GM12864 (cell line): Measurements from ENCODE around the gene ENPP4.
"Not testable (repeated sequence)": the region's sequence is repeated elsewhere in the genome, so short reads cannot be mapped to it uniquely, and the experiment has no call there.

ENCODE experiments used
- DNase-seq: peaks from one replicate; pipeline ENCODE4 v3.0.0-alpha.2; 2011; ENCODE audit warnings: low read depth
- H3K4me3 ChIP-seq: 2 replicates; pipeline ENCODE4 v1.5.1; 2011; ENCODE audit warnings: mild to moderate bottlenecking, low read depth, low read length, control low read depth
- TF ChIP-seq, protein P1 (sequence below): IDR thresholded peaks from 2 replicates; pipeline ENCODE4 v1.5.1; 2011; ENCODE audit warnings: low read depth, mild to moderate bottlenecking, moderate library complexity, low read length, control low read depth, inconsistent platforms; ENCODE audit errors: missing control alignments

The ENPP4 gene

DNA sequence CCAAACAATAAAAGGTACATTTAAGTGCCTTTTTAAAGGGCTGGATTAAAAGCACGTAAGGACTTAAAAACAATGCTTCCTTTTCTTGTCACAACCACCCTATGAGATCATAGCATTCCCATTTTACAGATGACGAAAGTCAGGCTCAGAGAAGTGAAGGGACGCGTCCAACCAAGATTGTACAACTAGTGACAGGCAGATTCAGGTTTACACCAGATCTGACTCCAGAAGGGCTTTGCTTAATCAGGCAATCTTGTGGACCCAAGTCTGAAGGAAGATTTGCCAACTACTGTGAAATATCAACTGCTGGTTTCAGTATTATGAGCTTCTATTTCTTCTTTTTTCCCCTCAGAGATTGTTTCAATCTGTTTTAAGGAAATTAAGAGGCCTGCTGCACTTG, 877 bp downstream of the ENPP4 start:
- TF ChIP-seq, protein P1, sequence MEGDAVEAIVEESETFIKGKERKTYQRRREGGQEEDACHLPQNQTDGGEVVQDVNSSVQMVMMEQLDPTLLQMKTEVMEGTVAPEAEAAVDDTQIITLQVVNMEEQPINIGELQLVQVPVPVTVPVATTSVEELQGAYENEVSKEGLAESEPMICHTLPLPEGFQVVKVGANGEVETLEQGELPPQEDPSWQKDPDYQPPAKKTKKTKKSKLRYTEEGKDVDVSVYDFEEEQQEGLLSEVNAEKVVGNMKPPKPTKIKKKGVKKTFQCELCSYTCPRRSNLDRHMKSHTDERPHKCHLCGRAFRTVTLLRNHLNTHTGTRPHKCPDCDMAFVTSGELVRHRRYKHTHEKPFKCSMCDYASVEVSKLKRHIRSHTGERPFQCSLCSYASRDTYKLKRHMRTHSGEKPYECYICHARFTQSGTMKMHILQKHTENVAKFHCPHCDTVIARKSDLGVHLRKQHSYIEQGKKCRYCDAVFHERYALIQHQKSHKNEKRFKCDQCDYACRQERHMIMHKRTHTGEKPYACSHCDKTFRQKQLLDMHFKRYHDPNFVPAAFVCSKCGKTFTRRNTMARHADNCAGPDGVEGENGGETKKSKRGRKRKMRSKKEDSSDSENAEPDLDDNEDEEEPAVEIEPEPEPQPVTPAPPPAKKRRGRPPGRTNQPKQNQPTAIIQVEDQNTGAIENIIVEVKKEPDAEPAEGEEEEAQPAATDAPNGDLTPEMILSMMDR: no peak
- no peak for DNase-seq
- H3K4me3 ChIP-seq: peak overlapping the region; percentile 96

DNA sequence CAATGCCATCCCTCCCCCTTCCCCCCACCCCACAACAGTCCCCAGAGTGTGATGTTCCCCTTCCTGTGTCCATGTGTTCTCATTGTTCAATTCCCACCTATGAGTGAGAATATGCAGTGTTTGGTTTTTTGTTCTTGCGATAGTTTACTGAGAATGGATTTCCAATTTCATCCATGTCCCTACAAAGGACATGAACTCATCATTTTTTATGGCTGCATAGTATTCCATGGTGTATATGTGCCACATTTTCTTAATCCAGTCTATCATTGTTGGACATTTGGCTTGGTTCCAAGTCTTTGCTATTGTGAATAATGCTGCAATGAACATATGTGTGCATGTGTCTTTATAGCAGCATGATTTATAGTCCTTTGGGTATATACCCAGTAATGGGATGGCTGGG, 1.5 kb downstream of the ENPP4 start:
- not testable (repeated sequence) for DNase-seq, H3K4me3 ChIP-seq

DNA sequence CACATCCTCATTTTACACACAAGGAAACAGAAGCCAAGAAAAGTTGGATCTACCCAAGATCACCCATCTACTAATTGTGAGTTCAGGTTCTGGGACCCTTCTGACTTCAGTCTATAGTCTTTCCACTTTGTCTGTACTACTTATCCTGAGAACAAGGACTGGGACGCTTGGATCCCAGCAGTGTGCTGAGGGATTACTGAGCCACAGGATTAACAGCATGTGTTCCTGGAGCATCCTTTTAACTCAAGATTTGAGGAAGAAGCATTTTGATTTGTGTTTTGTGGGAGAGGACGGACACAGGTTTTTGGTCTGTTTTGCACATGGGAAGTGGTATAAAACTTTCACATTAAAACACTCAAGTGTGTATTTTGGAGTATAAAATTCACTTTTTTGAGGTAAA, 4.4 kb downstream of the ENPP4 start:
- no peak for DNase-seq

DNA sequence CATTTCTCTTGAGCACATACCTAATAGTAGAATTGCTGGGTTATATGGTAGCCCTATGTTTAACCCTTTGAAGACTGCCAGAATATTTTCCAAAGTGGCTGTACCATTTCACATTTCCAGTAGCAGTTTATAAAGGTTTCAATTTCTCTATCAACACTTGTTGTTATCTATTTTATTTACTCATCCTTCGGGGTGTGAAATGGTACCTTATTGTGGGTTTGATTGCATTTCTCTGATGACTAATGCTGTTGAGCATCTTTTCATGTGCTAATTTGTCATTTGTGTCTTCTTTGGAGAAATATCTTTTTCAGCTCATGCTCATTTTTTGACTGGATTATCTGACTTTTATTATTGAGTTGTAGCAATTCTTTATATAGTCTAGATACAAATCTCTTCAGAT, 5.4 kb downstream of the ENPP4 start:
- H3K4me3 ChIP-seq: no peak overlapping the region
- no peak for DNase-seq
- TF ChIP-seq, protein P1: no peak

More for the DNA sequence above, 4.4 kb downstream of the ENPP4 start:
- H3K4me3 ChIP-seq: no peak overlapping the region
- TF ChIP-seq, protein P1: no peak

DNA sequence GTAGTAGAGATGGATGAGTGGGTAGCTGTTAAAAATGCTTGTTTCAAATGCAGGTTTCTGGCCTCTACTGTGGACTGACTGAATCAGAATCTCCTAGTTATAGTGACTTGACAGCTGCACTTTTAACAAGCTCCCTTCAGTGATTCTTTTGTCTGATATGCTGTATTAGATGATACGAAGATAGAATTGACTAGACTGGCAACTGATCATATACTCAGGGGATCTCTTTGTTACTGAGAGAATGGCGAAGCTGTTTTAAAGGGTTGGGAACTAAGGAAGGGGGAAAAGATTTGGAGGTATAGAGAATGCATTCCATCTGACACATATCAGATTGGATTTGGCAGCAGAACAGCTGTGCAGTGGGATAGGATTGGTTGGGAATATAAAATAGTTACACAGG, 7.0 kb downstream of the ENPP4 start:
- no peak for DNase-seq
- TF ChIP-seq, protein P1: no peak
- no peak overlapping the region for H3K4me3 ChIP-seq

DNA sequence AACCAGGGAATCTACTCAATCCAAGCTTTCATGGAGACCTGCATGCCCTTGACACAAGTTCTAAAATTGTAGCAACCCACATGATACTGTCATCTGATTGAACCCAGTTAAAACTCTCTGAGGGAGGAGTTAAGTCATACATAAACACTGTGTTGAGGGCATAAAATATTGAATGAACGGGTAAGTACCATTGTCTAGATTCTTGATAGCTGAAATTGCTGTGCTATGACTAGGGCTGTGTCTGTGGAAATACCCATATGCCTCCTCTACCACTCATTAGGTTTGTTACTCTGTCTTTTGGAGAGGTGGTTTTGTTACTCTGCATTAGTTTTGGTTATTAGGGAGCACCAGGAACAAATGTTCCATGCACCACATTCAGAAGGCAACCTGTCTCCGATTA, 7.6 kb downstream of the ENPP4 start:
- H3K4me3 ChIP-seq: no peak overlapping the region
- TF ChIP-seq, protein P1: no peak
- no peak for DNase-seq

DNA sequence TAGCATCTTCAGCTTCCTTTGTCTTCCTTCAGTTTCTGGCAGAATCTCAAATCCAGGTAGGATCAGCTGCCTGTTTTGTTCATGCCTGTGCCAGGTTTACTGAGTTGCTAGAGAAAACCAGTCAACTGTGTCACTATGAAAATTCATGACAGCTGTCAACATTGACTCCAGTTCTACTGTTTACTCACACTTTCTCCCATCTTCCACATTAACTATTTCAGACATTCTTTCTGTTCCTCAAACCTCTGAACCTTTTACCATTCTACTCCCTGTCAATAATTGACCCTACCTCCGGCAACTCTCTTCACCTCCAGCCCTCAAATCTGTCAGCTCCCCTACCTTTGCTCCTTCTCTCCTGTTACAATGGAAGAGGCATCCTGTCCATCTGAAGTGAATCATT, 8.5 kb downstream of the ENPP4 start:
- TF ChIP-seq, protein P1: no peak
- DNase-seq: no peak
- H3K4me3 ChIP-seq: no peak overlapping the region

DNA sequence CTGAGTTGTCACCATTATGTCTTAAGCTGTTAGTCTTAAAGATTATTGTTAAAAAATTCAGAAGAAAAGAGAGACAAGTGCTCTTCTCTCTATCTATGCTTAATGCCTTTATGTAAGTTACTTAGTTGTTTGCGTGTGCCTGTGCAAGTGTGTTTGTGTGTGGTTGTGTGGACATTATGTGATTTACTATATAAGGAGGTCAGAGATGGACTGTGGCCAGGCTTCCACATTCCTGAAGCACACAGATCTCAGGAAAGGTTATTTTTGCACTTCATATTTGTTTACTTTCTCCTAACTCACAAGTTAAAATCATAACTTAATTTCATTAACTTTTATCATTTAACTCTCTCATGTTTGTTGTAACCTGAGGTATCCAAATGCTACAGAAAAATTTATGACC, 14.5 kb downstream of the ENPP4 start:
- TF ChIP-seq, protein P1: no peak
- H3K4me3 ChIP-seq: no peak overlapping the region
- DNase-seq: no peak

DNA sequence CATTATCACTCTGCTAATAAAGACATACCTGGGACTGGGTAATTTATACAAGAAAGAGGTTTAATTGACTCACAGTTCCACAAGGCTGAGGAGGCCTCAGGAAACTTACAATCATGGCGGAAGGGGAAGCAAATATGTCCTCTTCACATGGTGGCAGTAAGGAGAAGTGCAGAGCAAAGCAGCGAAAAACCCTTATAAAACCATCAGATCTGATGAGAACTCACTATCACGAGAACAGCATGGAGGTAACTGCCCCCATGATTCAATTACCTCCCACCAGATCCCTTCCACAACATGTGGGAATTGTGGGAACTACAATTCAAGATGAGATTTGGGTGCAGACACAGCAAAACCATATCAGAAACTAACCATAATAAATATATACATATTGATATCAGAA, 19.3 kb downstream of the ENPP4 start:
- H3K4me3 ChIP-seq, DNase-seq: not testable (repeated sequence)
